SU-DHL-6 (cell line): ENCODE data around the gene ENTPD8.
"Not testable (repeated sequence)": the region's sequence is repeated elsewhere in the genome, so short reads cannot be mapped to it uniquely, and the experiment has no call there.

Source experiments
- H2AFZ ChIP-seq: fragments of 200-600 bp; sonication (generic); 2 replicates; pipeline ENCODE4 v1.6.1; 2014; ENCODE audit warnings: low read depth, mild to moderate bottlenecking, moderate library complexity, mixed read lengths, antibody characterized with exemption, low read length; ENCODE audit not compliant: severe bottlenecking
- H3F3A ChIP-seq: fragments of 200-600 bp; shearing (Covaris generic); 2 replicates; pipeline ENCODE4 v1.6.0; 2016; ENCODE audit warnings: antibody characterized with exemption, mild to moderate bottlenecking; ENCODE audit not compliant: insufficient read depth
- H3K27ac ChIP-seq: fragments of 200-600 bp; sonication (generic); 2 replicates; pipeline ENCODE4 v1.5.1; 2016; ENCODE audit warnings: low read depth, mild to moderate bottlenecking, low read length, moderate library complexity, mixed read lengths
- H3K27me3 ChIP-seq: fragments of 200-600 bp; sonication (generic), shearing (Covaris generic); 2 replicates; pipeline ENCODE4 v1.6.0; 2014; ENCODE audit warnings: mild to moderate bottlenecking, low read length
- H3K36me3 ChIP-seq: fragments of 200-600 bp; sonication (generic); 2 replicates; pipeline ENCODE4 v1.6.1; 2014; ENCODE audit warnings: mild to moderate bottlenecking, low read length, mixed read lengths
- H3K4me2 ChIP-seq: fragments of 300-600, 200-600 bp; shearing (Covaris generic), sonication (generic); 2 replicates; pipeline ENCODE4 v1.6.0; 2014; ENCODE audit warnings: low read length, low read depth, mild to moderate bottlenecking; ENCODE audit not compliant: poor library complexity, severe bottlenecking
- H3K4me3 ChIP-seq: fragments of 200-600 bp; sonication (generic); 2 replicates; pipeline ENCODE4 v1.5.1; 2014; ENCODE audit warnings: antibody characterized with exemption, low read length, mild to moderate bottlenecking, mixed read lengths; ENCODE audit not compliant: insufficient read depth, poor library complexity, severe bottlenecking
- H3K79me2 ChIP-seq: fragments of 200-600 bp; sonication (generic); 2 replicates; pipeline ENCODE4 v1.6.1; 2014; ENCODE audit warnings: mild to moderate bottlenecking, low read length, moderate library complexity; ENCODE audit not compliant: insufficient read depth
- H3K9ac ChIP-seq: fragments of 200-600 bp; sonication (generic); 2 replicates; pipeline ENCODE4 v1.7.0; 2014; ENCODE audit warnings: mild to moderate bottlenecking, low read length
- H3K9me2 ChIP-seq: fragments of 200-600 bp; sonication (generic); replicated peaks from 2 replicates; pipeline ENCODE4 v1.6.1; 2014; ENCODE audit warnings: low read length; ENCODE audit not compliant: insufficient read depth
- H3K9me3 ChIP-seq: fragments of 200-600 bp; sonication (generic); 2 replicates; pipeline ENCODE4 v1.6.1; 2014; ENCODE audit warnings: low read length, mixed read lengths; ENCODE audit not compliant: insufficient read depth
- H4K20me1 ChIP-seq: fragments of 200-600 bp; sonication (generic); 2 replicates; pipeline ENCODE4 v1.6.1; 2014; ENCODE audit warnings: low read depth, mild to moderate bottlenecking, antibody characterized with exemption, low read length, moderate library complexity, mixed read lengths
- EZH2phosphoT487 ChIP-seq: fragments of 200-600 bp; sonication (generic), shearing (Covaris generic); conservative IDR thresholded peaks from 2 replicates; pipeline ENCODE4 v1.6.1; 2018; ENCODE audit warnings: mild to moderate bottlenecking, antibody characterized with exemption, low read length, moderate library complexity, mixed read lengths
- TF ChIP-seq, protein P1 (sequence below): fragments of 200-600 bp; sonication (generic); IDR thresholded peaks from one replicate; pipeline ENCODE4 v1.5.1; 2017; ENCODE audit warnings: antibody characterized with exemption, mild to moderate bottlenecking, low read length, moderate library complexity; ENCODE audit not compliant: insufficient read depth, poor library complexity, severe bottlenecking

The ENTPD8 gene

DNA sequence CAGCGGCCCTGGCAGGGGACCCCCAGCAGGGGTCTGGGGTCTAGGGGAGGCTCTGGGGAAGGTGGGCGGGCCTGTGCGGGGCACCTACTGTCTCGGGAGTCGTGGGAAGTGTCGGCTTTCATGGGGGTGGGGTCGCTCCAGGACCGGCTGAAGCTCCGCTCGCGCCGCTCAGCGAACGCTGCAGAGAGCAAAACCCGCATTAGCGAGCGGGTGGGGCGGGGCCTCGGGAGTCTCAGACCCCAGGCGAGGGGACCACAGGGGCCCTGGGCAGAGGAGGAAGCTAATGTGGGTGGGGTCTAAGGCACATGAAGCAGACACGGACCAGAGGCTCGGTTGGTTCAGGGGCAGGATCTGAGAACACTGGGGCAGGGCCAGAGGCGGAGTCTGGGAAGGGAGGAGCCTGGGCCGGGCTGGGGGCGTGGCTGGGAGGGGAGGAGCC lies 12.5 kb upstream of the ENTPD8 start:
- Histone ChIP-seq H2AFZ (no peak overlapping the region), H3K4me3 (no peak overlapping the region), H3K27ac (no peak overlapping the region), H3K9me2 (no peaks in the 10 kb centered on the region), H3K4me2 (no peak overlapping the region), H3K9me3 (no peaks in the 10 kb centered on the region), H3K36me3 (no peaks in the 10 kb centered on the region), H3F3A (no peaks in the 10 kb centered on the region), H3K9ac (no peak overlapping the region), H3K79me2 (no peaks in the 10 kb centered on the region; the same call in 1 of the 2 replicates), H4K20me1 (no peaks in the 10 kb centered on the region), H3K27me3 (no peaks in the 10 kb centered on the region)
- TF ChIP-seq, protein P1, sequence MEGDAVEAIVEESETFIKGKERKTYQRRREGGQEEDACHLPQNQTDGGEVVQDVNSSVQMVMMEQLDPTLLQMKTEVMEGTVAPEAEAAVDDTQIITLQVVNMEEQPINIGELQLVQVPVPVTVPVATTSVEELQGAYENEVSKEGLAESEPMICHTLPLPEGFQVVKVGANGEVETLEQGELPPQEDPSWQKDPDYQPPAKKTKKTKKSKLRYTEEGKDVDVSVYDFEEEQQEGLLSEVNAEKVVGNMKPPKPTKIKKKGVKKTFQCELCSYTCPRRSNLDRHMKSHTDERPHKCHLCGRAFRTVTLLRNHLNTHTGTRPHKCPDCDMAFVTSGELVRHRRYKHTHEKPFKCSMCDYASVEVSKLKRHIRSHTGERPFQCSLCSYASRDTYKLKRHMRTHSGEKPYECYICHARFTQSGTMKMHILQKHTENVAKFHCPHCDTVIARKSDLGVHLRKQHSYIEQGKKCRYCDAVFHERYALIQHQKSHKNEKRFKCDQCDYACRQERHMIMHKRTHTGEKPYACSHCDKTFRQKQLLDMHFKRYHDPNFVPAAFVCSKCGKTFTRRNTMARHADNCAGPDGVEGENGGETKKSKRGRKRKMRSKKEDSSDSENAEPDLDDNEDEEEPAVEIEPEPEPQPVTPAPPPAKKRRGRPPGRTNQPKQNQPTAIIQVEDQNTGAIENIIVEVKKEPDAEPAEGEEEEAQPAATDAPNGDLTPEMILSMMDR, result no peak

GRCh38 chr9:137452761-137453642 lies 11.8 kb upstream of the ENTPD8 start:
- H4K20me1 ChIP-seq, result no peaks in the 10 kb centered on the region
- H3F3A ChIP-seq, result no peaks in the 10 kb centered on the region
- TF ChIP-seq, protein P1, result no peak
- TF ChIP-seq EZH2phosphoT487, result no peak
- H3K9ac ChIP-seq, result no peak overlapping the region
- no peaks in the 10 kb centered on the region for H3K36me3 ChIP-seq
- H2AFZ ChIP-seq, result no peak overlapping the region
- H3K9me3 ChIP-seq, result no peaks in the 10 kb centered on the region
- H3K27me3 ChIP-seq, result no peaks in the 10 kb centered on the region
- no peaks in the 10 kb centered on the region for H3K79me2 ChIP-seq
- no peaks in the 10 kb centered on the region for H3K9me2 ChIP-seq
- no peak overlapping the region for H3K27ac ChIP-seq
- H3K4me2 ChIP-seq, result no peak overlapping the region
- H3K4me3 ChIP-seq, result no peak overlapping the region

- Histone ChIP-seq H3K27ac (no peak overlapping the region), H3K4me3 (no peak overlapping the region), H3K79me2 (no peaks in the 10 kb centered on the region), H2AFZ (no peak overlapping the region), H3K9ac (no peak overlapping the region), H3K36me3 (no peaks in the 10 kb centered on the region), H3K9me2 (no peaks in the 10 kb centered on the region), H3F3A (no peaks in the 10 kb centered on the region), H3K4me2 (no peak overlapping the region), H4K20me1 (no peaks in the 10 kb centered on the region), H3K27me3 (no peaks in the 10 kb centered on the region), H3K9me3 (no peaks in the 10 kb centered on the region)
- TF ChIP-seq, protein P1, result no peak
- TF ChIP-seq EZH2phosphoT487, result no peak
Measured at GRCh38 chr9:137452006-137452760, 11.0 kb upstream of the ENTPD8 start.

GRCh38 chr9:137451264-137452005 lies 10.3 kb upstream of the ENTPD8 start:
- not testable (repeated sequence) for H3F3A ChIP-seq, H4K20me1 ChIP-seq, H3K9me2 ChIP-seq, H3K4me2 ChIP-seq, H3K9ac ChIP-seq, H3K4me3 ChIP-seq, H3K27ac ChIP-seq, H3K79me2 ChIP-seq, H3K9me3 ChIP-seq, H2AFZ ChIP-seq, H3K27me3 ChIP-seq, H3K36me3 ChIP-seq

DNA sequence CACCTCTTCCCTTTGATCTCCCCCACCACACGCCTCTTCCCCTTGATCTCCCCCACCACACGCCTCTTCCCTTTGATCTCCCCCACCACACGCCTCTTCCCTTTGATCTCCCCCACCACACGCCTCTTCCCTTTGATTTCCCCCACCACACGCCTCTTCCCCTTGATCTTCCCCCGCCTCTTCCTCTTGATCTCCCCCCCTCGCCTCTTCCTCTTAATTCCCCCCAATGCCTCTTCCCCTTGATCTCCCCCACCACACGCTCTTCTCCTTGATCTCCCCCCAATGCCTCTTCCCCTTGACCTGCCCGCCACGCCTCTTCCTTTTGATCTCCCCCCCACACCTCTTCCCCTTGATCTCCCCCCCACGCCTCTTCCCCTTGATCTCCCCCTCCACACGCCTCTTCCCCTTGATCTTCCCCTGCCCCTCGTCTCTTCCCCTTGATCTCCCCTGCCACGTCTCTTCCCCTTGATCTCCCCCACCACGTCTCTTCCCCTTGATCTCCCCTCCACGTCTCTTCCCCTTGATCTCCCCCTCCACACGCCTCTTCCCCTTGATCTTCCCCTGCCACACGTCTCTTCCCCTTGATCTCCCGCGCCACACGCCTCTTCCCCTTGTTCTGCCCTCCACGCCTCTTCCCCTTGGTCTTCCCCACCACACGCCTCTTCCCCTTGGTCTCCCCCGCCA lies 9.5 kb upstream of the ENTPD8 start:
- H3F3A ChIP-seq, H3K9me3 ChIP-seq, H3K27ac ChIP-seq, H4K20me1 ChIP-seq, H3K4me2 ChIP-seq, H3K27me3 ChIP-seq, H3K4me3 ChIP-seq, H3K79me2 ChIP-seq, H3K36me3 ChIP-seq, H3K9me2 ChIP-seq, H2AFZ ChIP-seq, H3K9ac ChIP-seq: not testable (repeated sequence)
